Ammon's horn (tissue), 1 donor: ENCODE data around the gene NOD1.
"Not testable (repeated sequence)": the region's sequence is repeated elsewhere in the genome, so short reads cannot be mapped to it uniquely, and the experiment has no call there.

Source experiments
- DNase-seq: peaks from one replicate; pipeline ENCODE4 v3.0.0-alpha.2; 2016; ENCODE audit warnings: low spot score

NOD1 gene

GRCh38 chr7:30478349-30479201 is at the start of gene NOD1:
TSS of gene NOD1 (minus strand) at chr7:30478784. CDS start at chr7:30456921, 21,863 bp downstream.
- DNase-seq: peak; percentile 75

GRCh38 chr7:30527297-30527696 is 48.7 kb upstream of the NOD1 start:
- not testable (repeated sequence) for DNase-seq

- no peak for DNase-seq
Observed at GRCh38 chr7:30526163-30526562, 47.6 kb upstream of the NOD1 start.

GRCh38 chr7:30525429-30525828 is 46.8 kb upstream of the NOD1 start:
- DNase-seq: no peak

- no peak for DNase-seq
Observed at GRCh38 chr7:30524545-30524944, 46.0 kb upstream of the NOD1 start.

- no peak for DNase-seq
Observed at GRCh38 chr7:30523466-30523865, 44.9 kb upstream of the NOD1 start.

GRCh38 chr7:30522159-30522558 is 43.6 kb upstream of the NOD1 start:
- no peak for DNase-seq

GRCh38 chr7:30521532-30521931 is 42.9 kb upstream of the NOD1 start:
- DNase-seq: no peak

GRCh38 chr7:30519122-30519521 is 40.5 kb upstream of the NOD1 start:
- DNase-seq: no peak

- no peak for DNase-seq
Observed at GRCh38 chr7:30515761-30516160, 37.2 kb upstream of the NOD1 start.

GRCh38 chr7:30514776-30515175 is 36.2 kb upstream of the NOD1 start:
- DNase-seq: no peak

- DNase-seq: no peak
Observed at GRCh38 chr7:30514177-30514576, 35.6 kb upstream of the NOD1 start.

- no peak for DNase-seq
Observed at GRCh38 chr7:30513762-30514161, 35.2 kb upstream of the NOD1 start.

- no peak for DNase-seq
Observed at GRCh38 chr7:30511973-30512662, 33.5 kb upstream of the NOD1 start.

- no peak for DNase-seq
Observed at GRCh38 chr7:30511494-30511893, 32.9 kb upstream of the NOD1 start.

- peak; percentile 54 for DNase-seq
Observed at GRCh38 chr7:30510124-30511075, 31.8 kb upstream of the NOD1 start.

- DNase-seq: not testable (repeated sequence)
Observed at GRCh38 chr7:30509171-30509857, 30.7 kb upstream of the NOD1 start.

GRCh38 chr7:30507346-30507900 is 28.8 kb upstream of the NOD1 start:
- not testable (repeated sequence) for DNase-seq

- no peak for DNase-seq
Observed at GRCh38 chr7:30505174-30505697, 26.7 kb upstream of the NOD1 start.

- DNase-seq: peak; percentile 100
Observed at GRCh38 chr7:30504301-30505173, 26.0 kb upstream of the NOD1 start, which contains the start of gene GGCT. TSS of gene GGCT (minus strand) at chr7:30504829. CDS start at chr7:30504709, 120 bp downstream.
